WTC11 (cell line): ENCODE data around the gene PTPRN2. TPM values are rescaled to one million over a fixed set of nuclear protein-coding genes. Genes with fewer than 3 reads are reported as not detected.

Source experiments
- ATAC-seq: fragments of 200-7000 bp; cut with Tn5 transposase; 2 replicates; pipeline ENCODE4 v1.10.0; 2021; ENCODE audit warnings: mild to moderate bottlenecking, moderate library complexity
- CTCF ChIA-PET: fragments of 300-600 bp; sonication (Branson Sonifier 250); formaldehyde crosslinking; loops from one replicate; lab custom pipeline; 2021; ENCODE audit warnings: antibody characterized with exemption; lab: Charles Lee
- POLR2A ChIA-PET: fragments of 350-600 bp; sonication (Branson Sonifier 250); formaldehyde crosslinking; loops from one replicate; lab custom pipeline; 2021; ENCODE audit warnings: antibody characterized with exemption; lab: Charles Lee
- DNase-seq: peaks from one replicate; pipeline ENCODE4 v3.0.0; 2021; ENCODE audit warnings: low spot score
- H3K27ac Mint-ChIP-seq: 2 replicates; pipeline ENCODE4 v1.8.0; 2021; ENCODE audit warnings: mixed read lengths
- H3K27me3 Mint-ChIP-seq: 2 replicates; pipeline ENCODE4 v1.8.0; 2021; ENCODE audit warnings: low read depth, mild to moderate bottlenecking, moderate library complexity, mixed read lengths
- H3K36me3 Mint-ChIP-seq: 2 replicates; pipeline ENCODE4 v1.8.0; 2021; ENCODE audit warnings: mixed read lengths
- H3K4me1 Mint-ChIP-seq: 2 replicates; pipeline ENCODE4 v1.8.0; 2022; ENCODE audit warnings: mixed read lengths
- H3K4me3 Mint-ChIP-seq: 2 replicates; pipeline ENCODE4 v1.8.0; 2021; ENCODE audit warnings: mild to moderate bottlenecking, moderate library complexity, mixed read lengths
- H3K9me3 Mint-ChIP-seq: 2 replicates; pipeline ENCODE4 v1.8.0; 2021; ENCODE audit warnings: mixed read lengths
- CBFB ChIP-seq: sonication (generic); formaldehyde crosslinking; IDR thresholded peaks from 2 replicates; pipeline ENCODE4 v1.8.1; 2022; ENCODE audit warnings: mild to moderate bottlenecking, low read depth, missing genetic modification reagents
- CREB1 ChIP-seq: sonication (generic); formaldehyde crosslinking; IDR thresholded peaks from 2 replicates; pipeline ENCODE4 v1.8.0; 2023; ENCODE audit warnings: mild to moderate bottlenecking, missing genetic modification reagents
- HMGA2 ChIP-seq: fragments of 250-450 bp; sonication (Bioruptor Pico); IDR thresholded peaks from 2 replicates; pipeline ENCODE4 v1.4.0; 2021; ENCODE audit warnings: mild to moderate bottlenecking, moderate library complexity
- IRF1 ChIP-seq: sonication (generic); formaldehyde crosslinking; IDR thresholded peaks from 2 replicates; pipeline ENCODE4 v1.8.0; 2023; ENCODE audit warnings: missing genetic modification reagents
- IRF2 ChIP-seq: sonication (generic); formaldehyde crosslinking; IDR thresholded peaks from 2 replicates; pipeline ENCODE4 v1.8.0; 2022; ENCODE audit warnings: low read depth, missing genetic modification reagents, borderline replicate concordance
- NFATC4 ChIP-seq: fragments of 250-450 bp; sonication (Bioruptor Pico); IDR thresholded peaks from 2 replicates; pipeline ENCODE4 v1.9.0; 2021; ENCODE audit warnings: mild to moderate bottlenecking
- RORB ChIP-seq: fragments of 250-450 bp; sonication (Bioruptor Pico); IDR thresholded peaks from 2 replicates; pipeline ENCODE4 v1.9.0; 2021; ENCODE audit warnings: mild to moderate bottlenecking
- USF1 ChIP-seq: sonication (generic); formaldehyde crosslinking; IDR thresholded peaks from 2 replicates; pipeline ENCODE4 v1.8.0; 2022; ENCODE audit warnings: mild to moderate bottlenecking, missing genetic modification reagents
- ZNF138 ChIP-seq: sonication (generic); formaldehyde crosslinking; conservative IDR thresholded peaks from 2 replicates; pipeline ENCODE4 v1.8.1; 2022; ENCODE audit warnings: mild to moderate bottlenecking, moderate library complexity, missing genetic modification reagents
- ZNF219 ChIP-seq: sonication (generic); formaldehyde crosslinking; IDR thresholded peaks from 2 replicates; pipeline ENCODE4 v1.8.0; 2023; ENCODE audit warnings: missing genetic modification reagents, mild to moderate bottlenecking, borderline replicate concordance
- ZNF423 ChIP-seq: fragments of 250-450 bp; sonication (Bioruptor Pico); IDR thresholded peaks from 2 replicates; pipeline ENCODE4 v2.1.2; 2022; ENCODE audit warnings: mild to moderate bottlenecking, moderate library complexity
- total RNA-seq: library from RNA; stranded (reverse); gene quantifications from 3 replicates; pipeline ENCODE4 v1.2.3, GENCODE V29; 2021
- TF ChIP-seq, protein P1 (sequence below): sonication (generic); formaldehyde crosslinking; conservative IDR thresholded peaks from 2 replicates; pipeline ENCODE4 v1.8.1; 2023; ENCODE audit warnings: mild to moderate bottlenecking, low read depth, missing genetic modification reagents, moderate library complexity
- TF ChIP-seq, protein P2 (sequence below): sonication (generic); formaldehyde crosslinking; IDR thresholded peaks from 2 replicates; pipeline ENCODE4 v1.8.1; 2022; ENCODE audit warnings: low read depth, missing genetic modification reagents, borderline replicate concordance
- TF ChIP-seq, protein P3 (sequence below): sonication (generic); formaldehyde crosslinking; IDR thresholded peaks from 2 replicates; pipeline ENCODE4 v1.8.1; 2023; ENCODE audit warnings: mild to moderate bottlenecking, missing genetic modification reagents, borderline replicate concordance
- TF ChIP-seq, protein P4 (sequence below): fragments of 250-450 bp; sonication (Bioruptor Pico); conservative IDR thresholded peaks from 2 replicates; pipeline ENCODE4 v1.9.0; 2021; ENCODE audit warnings: mild to moderate bottlenecking
- TF ChIP-seq, protein P5 (sequence below): sonication (generic); formaldehyde crosslinking; IDR thresholded peaks from 2 replicates; pipeline ENCODE4 v1.8.0; 2023; ENCODE audit warnings: mild to moderate bottlenecking, missing genetic modification reagents
- TF ChIP-seq, protein P6 (sequence below): sonication (generic); formaldehyde crosslinking; IDR thresholded peaks from 2 replicates; pipeline ENCODE4 v1.8.0; 2022; ENCODE audit warnings: mild to moderate bottlenecking, missing genetic modification reagents

Gene PTPRN2
- total RNA-seq, 1 experiment from 2014 or later, result 4.7 TPM

GRCh38 chr7:157664871-157665633 lies 922.6 kb downstream of the PTPRN2 start:
- no peak overlapping the region for H3K27ac Mint-ChIP-seq
- CTCF ChIA-PET, result no interaction called here
- no peak for ATAC-seq
- H3K4me3 Mint-ChIP-seq, result no peak overlapping the region
- no peak for TF ChIP-seq RORB (CRISPR knock-in tag)
- no peak for TF ChIP-seq ZNF423 (CRISPR knock-in tag)
- no peak for TF ChIP-seq CBFB (CRISPR knock-in tag)
- H3K4me1 Mint-ChIP-seq, result no peaks in the 10 kb centered on the region
- no peak for DNase-seq
- POLR2A ChIA-PET, result no interaction called here
- peaks cover 21% of the 10 kb centered on the region for H3K36me3 Mint-ChIP-seq
- no peaks in the 10 kb centered on the region; the same call in 1 of the 2 replicates for H3K27me3 Mint-ChIP-seq
- peaks cover 22% of the 10 kb centered on the region for H3K9me3 Mint-ChIP-seq

- H3K27ac Mint-ChIP-seq, result no peak overlapping the region
- H3K4me3 Mint-ChIP-seq, result no peak overlapping the region
- ChIA-PET CTCF (no interaction called here), POLR2A (no interaction called here)
- peaks cover 20% of the 10 kb centered on the region for H3K36me3 Mint-ChIP-seq
- peaks cover 25% of the 10 kb centered on the region for H3K9me3 Mint-ChIP-seq
- H3K27me3 Mint-ChIP-seq, result no peaks in the 10 kb centered on the region; the same call in 1 of the 2 replicates
- no peaks in the 10 kb centered on the region for H3K4me1 Mint-ChIP-seq
- DNase-seq, result no peak
- ATAC-seq, result no peak
- no peak for TF ChIP-seq ZNF219 (CRISPR knock-in tag)
- TF ChIP-seq CREB1 (CRISPR knock-in tag), result no peak
- TF ChIP-seq, protein P1, sequence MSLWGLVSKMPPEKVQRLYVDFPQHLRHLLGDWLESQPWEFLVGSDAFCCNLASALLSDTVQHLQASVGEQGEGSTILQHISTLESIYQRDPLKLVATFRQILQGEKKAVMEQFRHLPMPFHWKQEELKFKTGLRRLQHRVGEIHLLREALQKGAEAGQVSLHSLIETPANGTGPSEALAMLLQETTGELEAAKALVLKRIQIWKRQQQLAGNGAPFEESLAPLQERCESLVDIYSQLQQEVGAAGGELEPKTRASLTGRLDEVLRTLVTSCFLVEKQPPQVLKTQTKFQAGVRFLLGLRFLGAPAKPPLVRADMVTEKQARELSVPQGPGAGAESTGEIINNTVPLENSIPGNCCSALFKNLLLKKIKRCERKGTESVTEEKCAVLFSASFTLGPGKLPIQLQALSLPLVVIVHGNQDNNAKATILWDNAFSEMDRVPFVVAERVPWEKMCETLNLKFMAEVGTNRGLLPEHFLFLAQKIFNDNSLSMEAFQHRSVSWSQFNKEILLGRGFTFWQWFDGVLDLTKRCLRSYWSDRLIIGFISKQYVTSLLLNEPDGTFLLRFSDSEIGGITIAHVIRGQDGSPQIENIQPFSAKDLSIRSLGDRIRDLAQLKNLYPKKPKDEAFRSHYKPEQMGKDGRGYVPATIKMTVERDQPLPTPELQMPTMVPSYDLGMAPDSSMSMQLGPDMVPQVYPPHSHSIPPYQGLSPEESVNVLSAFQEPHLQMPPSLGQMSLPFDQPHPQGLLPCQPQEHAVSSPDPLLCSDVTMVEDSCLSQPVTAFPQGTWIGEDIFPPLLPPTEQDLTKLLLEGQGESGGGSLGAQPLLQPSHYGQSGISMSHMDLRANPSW (CRISPR knock-in tag), result no peak
- no peak for TF ChIP-seq HMGA2 (CRISPR knock-in tag)
- TF ChIP-seq, protein P2, sequence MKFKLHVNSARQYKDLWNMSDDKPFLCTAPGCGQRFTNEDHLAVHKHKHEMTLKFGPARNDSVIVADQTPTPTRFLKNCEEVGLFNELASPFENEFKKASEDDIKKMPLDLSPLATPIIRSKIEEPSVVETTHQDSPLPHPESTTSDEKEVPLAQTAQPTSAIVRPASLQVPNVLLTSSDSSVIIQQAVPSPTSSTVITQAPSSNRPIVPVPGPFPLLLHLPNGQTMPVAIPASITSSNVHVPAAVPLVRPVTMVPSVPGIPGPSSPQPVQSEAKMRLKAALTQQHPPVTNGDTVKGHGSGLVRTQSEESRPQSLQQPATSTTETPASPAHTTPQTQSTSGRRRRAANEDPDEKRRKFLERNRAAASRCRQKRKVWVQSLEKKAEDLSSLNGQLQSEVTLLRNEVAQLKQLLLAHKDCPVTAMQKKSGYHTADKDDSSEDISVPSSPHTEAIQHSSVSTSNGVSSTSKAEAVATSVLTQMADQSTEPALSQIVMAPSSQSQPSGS, result no peak
- no peak for TF ChIP-seq USF1 (CRISPR knock-in tag)
- TF ChIP-seq, protein P3, sequence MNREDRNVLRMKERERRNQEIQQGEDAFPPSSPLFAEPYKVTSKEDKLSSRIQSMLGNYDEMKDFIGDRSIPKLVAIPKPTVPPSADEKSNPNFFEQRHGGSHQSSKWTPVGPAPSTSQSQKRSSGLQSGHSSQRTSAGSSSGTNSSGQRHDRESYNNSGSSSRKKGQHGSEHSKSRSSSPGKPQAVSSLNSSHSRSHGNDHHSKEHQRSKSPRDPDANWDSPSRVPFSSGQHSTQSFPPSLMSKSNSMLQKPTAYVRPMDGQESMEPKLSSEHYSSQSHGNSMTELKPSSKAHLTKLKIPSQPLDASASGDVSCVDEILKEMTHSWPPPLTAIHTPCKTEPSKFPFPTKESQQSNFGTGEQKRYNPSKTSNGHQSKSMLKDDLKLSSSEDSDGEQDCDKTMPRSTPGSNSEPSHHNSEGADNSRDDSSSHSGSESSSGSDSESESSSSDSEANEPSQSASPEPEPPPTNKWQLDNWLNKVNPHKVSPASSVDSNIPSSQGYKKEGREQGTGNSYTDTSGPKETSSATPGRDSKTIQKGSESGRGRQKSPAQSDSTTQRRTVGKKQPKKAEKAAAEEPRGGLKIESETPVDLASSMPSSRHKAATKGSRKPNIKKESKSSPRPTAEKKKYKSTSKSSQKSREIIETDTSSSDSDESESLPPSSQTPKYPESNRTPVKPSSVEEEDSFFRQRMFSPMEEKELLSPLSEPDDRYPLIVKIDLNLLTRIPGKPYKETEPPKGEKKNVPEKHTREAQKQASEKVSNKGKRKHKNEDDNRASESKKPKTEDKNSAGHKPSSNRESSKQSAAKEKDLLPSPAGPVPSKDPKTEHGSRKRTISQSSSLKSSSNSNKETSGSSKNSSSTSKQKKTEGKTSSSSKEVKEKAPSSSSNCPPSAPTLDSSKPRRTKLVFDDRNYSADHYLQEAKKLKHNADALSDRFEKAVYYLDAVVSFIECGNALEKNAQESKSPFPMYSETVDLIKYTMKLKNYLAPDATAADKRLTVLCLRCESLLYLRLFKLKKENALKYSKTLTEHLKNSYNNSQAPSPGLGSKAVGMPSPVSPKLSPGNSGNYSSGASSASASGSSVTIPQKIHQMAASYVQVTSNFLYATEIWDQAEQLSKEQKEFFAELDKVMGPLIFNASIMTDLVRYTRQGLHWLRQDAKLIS, result no peak
- TF ChIP-seq IRF2 (CRISPR knock-in tag), result no peak
- TF ChIP-seq, protein P4, sequence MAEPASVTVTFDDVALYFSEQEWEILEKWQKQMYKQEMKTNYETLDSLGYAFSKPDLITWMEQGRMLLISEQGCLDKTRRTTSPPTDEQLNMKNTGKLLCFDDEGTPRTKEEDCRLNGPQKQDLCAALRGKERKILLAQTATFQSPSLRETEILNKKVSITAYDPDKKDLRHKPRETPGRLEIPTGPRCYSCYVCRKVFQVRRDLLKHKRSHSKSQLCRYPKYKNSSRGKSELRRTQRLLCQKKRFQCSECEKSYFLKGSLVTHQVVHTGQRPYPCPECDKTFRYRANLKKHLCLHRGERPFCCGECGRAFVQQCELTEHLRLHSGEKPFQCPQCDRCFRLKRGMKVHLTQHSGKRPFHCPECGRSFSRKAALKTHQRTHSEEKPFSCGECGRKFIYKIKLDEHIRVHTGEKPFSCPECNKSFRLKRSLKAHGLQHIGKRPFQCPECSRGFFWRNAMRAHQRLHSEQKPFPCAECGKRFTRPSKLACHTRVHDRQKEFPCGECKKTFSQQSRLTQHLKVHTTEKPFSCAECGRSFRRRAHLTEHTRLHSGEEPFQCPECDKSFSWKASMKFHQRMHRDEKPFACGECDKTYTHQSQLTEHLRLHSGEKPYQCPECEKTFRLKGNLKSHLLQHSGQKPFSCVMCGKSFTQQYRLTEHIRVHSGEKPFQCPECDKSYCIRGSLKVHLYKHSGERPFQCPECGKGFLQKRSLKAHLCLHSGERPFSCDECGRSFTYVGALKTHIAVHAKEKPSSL (CRISPR knock-in tag), result no peak
- no peak for TF ChIP-seq ZNF138 (CRISPR knock-in tag)
- TF ChIP-seq NFATC4 (CRISPR knock-in tag), result no peak
- no peak for TF ChIP-seq IRF1 (CRISPR knock-in tag)
- TF ChIP-seq, protein P5, sequence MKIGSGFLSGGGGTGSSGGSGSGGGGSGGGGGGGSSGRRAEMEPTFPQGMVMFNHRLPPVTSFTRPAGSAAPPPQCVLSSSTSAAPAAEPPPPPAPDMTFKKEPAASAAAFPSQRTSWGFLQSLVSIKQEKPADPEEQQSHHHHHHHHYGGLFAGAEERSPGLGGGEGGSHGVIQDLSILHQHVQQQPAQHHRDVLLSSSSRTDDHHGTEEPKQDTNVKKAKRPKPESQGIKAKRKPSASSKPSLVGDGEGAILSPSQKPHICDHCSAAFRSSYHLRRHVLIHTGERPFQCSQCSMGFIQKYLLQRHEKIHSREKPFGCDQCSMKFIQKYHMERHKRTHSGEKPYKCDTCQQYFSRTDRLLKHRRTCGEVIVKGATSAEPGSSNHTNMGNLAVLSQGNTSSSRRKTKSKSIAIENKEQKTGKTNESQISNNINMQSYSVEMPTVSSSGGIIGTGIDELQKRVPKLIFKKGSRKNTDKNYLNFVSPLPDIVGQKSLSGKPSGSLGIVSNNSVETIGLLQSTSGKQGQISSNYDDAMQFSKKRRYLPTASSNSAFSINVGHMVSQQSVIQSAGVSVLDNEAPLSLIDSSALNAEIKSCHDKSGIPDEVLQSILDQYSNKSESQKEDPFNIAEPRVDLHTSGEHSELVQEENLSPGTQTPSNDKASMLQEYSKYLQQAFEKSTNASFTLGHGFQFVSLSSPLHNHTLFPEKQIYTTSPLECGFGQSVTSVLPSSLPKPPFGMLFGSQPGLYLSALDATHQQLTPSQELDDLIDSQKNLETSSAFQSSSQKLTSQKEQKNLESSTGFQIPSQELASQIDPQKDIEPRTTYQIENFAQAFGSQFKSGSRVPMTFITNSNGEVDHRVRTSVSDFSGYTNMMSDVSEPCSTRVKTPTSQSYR, result no peak
- no peak for TF ChIP-seq CBFB (CRISPR knock-in tag)
- TF ChIP-seq, protein P6, sequence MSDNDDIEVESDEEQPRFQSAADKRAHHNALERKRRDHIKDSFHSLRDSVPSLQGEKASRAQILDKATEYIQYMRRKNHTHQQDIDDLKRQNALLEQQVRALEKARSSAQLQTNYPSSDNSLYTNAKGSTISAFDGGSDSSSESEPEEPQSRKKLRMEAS (CRISPR knock-in tag), result no peak
Observed at GRCh38 chr7:157664034-157664433, 923.6 kb downstream of the PTPRN2 start.
